ENCODE results near the gene ADAMTS15.
"Not testable (repeated sequence)": the region's sequence is repeated elsewhere in the genome, so short reads cannot be mapped to it uniquely, and the experiment has no call there.

The ADAMTS15 gene

DNA sequence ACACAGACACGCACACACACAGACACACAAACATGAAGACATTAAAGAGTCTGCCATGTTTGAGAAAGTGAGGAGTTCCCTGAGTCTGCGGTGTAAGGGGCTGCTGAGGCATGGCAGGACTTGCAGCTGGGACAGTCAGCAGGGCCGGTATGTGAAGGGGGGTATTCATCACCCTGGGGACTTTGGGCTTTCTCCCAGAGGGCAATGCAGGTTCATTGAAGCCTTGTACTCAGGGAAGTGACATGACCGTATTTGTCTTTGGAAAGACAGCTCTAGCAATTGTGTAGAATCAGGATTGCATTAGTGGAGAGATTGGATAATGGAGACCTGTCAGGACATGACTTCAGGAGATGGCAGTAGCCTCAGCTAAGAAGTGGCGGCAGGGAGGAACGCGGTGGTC is 10.6 kb upstream of the ADAMTS15 start:
- DNase-seq (ENCODE audit: low read depth) = no peak

DNA sequence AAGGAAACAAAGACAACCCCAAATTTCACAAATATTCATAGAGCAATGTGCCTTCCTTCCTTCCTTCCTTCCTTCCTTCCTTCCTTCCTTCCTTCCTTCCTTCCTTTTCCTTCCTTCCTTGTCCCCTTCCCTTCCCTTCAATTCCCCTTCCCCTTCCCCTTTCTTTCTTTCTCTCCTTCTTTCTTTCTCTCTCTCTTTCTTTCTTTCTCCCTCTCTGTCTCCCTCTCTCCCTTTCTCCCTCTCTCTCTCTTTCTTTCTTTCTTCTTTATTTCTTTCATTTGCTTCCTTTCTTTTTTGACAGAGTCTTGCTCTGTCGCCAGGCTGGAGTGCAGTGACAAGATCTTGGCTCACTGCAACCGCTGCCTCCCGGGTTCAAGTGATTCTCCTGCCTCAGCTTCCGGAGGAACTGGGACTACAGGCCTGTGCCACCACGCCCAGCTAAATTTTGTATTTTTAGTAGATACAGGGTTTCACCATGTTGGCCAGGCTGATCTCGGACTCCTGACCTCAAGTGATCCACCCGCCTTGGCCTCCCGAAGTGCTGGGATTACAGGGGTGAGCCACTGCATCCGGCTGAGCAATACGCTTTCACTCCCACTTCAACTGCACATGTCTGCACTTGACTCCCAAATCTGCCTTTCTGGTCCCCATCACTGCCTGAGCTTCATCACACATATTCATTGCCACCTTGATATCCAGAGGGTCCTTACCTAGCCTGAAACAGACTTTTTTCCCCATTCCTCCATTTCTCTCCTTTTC is 9.9 kb upstream of the ADAMTS15 start:
- DNase-seq (ENCODE audit: low read depth) = not testable (repeated sequence)

DNA sequence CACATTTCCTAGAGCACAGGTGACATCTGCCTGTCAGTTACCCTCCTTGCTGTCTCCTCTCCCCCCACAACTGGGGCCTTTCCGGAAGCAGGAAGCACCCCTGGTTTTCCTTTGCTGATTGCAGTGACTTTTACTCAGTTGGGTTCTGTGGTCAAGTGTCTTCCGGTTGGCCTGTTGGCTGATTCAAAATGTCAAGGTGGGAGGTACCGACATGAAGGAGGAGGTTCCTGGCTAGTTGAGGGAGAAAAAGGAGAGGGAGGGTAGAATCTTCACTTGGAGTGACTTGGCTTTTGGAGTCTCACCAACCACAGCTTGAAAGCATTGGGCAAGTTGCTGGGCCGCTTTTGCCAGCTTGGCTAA is 9.3 kb upstream of the ADAMTS15 start:
- no peak for DNase-seq (ENCODE audit: low read depth)

DNA sequence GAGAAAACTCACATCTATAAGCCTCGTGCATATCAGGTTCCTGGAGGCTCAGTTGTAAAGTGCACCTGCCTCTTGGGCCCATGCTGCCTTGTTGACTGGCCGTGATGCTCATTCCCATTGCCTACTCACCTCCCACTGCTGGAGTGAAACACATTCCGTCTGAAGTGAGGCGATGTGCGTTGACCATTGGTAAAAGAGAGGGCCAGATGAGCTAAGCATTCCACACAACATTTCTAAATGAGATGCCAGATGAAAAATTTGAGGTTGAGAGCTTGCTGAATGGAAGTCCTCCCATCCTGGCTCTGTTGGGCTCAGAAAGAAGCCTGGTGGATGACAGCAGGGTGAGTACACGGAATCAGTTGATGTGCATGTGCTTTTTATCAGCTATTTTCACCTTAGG is 8.6 kb upstream of the ADAMTS15 start:
- no peak for DNase-seq (ENCODE audit: low read depth)

DNA sequence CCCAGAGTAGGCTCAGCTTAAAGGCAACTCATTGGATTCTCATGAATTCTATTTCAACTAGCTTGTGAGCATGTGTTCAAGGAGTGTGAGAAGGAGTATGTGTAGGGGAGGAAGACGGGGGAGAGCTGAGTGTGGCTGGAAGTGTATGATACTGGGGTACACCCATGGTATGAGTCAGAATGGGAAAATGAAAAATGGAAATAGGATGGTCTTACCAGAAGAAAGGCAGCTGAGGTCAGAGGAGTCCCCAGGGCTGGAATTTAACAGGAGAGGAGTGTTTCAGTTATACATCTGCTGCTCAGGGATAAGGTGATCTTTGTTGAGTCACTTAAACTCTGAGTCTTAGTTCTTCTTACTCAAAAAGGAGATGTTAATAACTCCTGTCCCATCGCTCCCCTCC is 6.7 kb upstream of the ADAMTS15 start:
- no peak for DNase-seq (ENCODE audit: low read depth)

DNA sequence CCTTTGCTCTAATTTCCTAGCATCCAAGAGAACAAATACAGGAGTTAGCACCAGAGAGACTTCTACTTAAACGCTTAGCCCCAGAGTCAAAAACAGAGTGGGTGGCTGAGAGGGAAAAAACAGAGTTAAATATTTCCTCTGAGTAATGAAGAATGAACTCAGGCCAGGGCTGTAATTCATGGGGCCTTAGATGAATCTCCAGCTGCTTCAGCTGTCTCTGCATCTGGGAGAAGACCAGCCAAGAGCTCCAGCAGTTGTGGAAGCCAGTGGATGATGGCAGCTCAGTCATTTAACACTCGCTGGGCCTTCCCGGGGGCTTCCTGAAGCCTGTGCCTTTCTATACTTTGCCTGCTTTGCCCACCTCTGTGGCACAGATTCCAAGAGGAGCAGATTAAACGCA is 5.7 kb upstream of the ADAMTS15 start:
- no peak for DNase-seq (ENCODE audit: low read depth)

DNA sequence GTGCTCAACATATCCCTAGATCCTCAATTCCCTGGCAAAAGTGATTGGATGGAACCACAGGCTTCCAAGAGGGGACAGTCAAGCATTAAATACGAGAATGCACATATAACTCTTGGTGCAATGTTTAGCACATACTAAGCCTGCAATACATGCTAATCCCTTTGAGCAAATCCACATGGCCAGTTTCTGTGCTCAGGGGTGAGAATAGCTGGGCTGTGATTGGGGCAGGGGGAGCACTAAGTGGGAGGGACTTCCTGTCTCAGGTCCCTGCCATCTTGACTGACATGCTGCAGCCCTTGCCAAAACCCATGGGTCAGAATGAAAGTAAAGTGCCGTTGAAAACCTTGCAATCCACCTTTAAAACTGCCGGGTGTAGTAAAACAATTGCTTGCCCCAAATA is 2.7 kb upstream of the ADAMTS15 start:
- DNase-seq (ENCODE audit: low read depth) = no peak

DNA sequence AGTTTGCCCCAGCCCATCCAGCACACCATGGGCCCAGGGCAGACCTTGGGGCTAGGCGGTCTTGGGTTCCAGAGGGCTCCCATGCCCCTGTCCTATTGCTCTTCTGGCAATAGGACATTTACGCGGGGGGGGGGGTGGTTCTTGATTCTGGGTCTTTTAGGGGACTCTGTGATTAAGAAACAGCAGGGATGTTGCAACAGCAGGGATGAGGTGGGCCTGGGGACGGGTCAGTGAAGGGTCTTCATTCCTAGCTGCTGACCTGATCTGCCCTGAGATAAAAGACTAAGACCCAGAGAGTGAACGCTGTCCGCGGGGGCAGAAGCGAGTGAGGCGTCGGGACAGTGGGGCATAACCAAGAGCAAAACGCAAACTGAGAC is 418 bp upstream of the ADAMTS15 start:
- DNase-seq (ENCODE audit: low read depth) = no peak

DNA sequence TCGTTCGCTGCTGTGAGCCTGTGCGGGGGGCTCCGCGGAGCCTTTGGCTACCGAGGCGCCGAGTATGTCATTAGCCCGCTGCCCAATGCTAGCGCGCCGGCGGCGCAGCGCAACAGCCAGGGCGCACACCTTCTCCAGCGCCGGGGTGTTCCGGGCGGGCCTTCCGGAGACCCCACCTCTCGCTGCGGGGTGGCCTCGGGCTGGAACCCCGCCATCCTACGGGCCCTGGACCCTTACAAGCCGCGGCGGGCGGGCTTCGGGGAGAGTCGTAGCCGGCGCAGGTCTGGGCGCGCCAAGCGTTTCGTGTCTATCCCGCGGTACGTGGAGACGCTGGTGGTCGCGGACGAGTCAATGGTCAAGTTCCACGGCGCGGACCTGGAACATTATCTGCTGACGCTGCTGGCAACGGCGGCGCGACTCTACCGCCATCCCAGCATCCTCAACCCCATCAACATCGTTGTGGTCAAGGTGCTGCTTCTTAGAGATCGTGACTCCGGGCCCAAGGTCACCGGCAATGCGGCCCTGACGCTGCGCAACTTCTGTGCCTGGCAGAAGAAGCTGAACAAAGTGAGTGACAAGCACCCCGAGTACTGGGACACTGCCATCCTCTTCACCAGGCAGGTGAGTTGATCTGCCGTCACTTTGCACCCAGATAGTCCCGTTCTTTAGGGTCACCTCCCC is 1.0 kb downstream of the ADAMTS15 start:
- DNase-seq (ENCODE audit: low read depth) = no peak

DNA sequence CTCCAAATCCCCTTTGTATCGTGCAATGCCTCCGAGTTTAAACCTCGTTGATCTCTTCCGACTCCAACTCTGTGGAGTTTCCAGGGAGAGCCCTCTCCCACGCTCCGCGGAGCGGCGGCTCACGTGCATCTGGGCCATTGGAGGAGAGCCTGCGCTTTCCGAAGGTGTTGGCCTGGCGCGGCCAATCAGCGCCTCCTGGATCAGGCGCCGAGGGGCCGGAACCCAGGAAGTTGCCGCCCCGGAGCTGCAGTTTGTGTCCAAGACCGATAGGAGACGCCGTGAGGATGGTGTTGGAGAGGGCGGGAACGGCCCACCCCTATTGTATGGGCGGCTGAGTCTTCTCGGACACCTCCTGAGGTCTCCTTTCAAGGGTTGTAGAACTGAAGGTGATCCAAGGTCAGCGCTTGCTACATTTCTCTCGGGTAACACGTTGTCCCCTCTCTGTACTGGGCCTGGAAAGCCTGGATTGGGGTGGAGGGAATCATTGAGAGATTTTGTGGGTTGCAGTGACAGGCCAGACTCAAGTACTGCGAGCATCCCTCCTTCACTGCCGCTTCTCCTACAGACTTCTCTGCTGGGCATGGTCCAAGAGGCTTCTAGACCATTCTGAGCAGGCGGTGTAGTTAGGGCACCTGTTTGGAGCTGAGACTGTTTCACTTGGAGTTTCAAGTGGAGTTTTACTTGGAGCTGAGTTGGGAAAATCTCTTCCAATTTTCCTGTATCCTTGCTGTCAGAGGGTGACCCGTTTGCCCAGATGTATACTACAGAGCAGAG is 1.7 kb downstream of the ADAMTS15 start:
- DNase-seq (ENCODE audit: low read depth) = no peak

DNA sequence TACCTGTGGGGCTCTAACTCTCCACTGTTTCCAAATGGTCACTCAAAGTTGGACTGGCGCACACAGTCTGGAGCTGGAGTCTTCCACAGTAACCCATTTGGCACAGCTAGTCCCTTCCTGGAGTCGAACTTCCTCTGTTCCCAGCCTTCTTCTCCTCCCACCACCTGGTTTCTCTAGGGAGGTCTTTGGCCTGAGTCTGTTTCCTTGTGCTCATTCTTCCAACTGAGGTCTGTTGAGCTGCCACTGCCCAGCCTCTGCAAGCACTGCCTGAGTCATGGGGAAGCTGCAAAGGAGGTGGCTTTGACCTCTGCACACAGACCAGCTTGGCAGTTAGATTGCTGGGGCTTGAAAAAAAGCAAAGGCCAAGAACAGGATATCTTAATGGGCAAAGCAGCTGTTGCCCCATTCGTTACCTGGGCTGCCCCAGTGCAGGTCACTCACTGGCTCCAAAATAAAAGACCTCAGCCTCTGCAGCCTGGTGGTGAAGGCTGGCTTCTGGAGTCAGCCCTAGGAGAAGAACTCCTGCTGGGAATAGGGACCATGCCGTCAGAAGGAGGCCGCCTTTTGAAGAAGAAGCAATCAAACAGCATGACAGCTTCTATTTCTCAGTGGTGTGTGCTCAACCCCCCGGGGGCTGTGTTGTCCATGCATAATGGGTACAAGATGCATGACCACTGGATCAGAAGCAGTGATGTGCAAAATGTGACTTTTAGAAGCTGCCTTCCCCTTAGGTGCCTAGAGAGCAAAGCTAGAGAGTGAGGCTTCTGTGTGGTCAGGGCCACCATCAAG is 3.0 kb downstream of the ADAMTS15 start:
- no peak for DNase-seq (ENCODE audit: low read depth)

DNA sequence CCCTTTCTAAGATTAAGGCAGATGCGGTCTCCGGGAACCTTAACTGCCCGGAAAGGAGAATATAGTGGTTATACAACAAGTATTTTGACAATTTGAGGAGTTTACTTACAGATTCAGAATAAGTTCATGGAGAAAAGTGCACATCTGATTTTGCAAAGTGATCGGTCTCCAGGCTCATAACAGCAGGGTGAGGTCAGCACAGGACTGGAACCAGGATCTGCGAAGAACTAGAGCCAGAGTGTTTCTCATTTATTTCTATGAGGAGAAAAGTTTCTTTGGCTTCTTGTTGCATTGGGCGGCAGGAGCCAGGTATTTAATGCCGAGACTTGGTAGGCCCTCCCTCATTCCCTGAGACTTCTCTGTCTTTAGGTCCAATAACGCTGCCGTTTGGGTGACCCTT is 3.7 kb downstream of the ADAMTS15 start:
- DNase-seq (ENCODE audit: low read depth) = no peak

DNA sequence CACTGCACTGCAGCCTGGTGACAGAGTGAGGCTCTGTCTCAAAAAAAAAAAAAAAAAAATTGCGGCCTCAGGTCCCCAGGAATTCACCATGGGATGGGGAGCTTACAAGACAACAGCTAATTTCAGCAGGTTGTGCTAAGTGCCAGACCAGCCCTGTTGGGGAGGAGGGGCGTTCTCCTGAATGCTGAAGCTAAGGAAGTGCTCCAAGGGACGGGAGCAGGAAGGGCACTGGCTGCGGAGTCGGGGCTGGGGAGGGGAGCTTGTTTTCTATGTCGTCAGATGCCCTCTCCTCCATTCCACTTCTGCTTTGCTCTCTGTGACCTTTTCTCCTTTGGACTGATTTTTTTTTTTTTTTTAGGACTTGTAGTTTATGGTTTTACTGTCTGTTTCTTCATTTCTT is 4.5 kb downstream of the ADAMTS15 start:
- DNase-seq (ENCODE audit: low read depth) = no peak

DNA sequence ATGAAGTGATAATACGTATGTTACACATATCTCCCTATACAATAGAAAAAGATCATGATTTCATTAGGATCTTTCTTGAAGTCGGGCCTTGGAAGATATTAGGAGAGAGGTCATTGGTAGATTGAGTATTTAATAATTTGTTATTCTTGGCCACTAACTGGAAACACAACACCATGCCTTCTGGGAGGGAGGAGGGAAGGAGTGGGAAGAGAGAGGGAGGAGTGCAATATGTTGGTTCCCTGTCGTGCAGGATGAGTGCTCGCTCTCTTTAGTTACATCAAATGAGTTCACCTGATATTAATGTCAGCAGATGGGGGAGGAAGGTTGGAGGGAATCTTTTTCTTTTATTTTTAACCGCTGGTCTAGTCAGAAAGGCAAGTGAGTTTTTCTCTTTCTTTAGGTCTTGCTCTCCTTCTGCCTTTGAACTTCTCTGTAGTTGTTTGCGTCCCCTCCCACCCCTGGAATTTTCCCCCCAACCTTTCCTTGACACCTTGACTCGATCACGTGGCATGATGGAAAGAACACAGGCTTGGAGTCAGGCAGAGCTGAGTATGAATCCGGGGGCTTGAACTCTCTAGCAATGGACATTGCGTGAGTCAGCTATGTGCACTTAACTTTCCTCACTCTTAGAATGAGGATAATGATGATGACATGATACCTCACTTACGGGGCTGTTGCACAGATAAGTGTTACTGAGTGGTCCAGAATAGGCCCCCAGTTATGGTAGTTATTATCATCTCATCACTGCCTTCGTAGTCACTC is 6.2 kb downstream of the ADAMTS15 start:
- DNase-seq (ENCODE audit: low read depth) = no peak

DNA sequence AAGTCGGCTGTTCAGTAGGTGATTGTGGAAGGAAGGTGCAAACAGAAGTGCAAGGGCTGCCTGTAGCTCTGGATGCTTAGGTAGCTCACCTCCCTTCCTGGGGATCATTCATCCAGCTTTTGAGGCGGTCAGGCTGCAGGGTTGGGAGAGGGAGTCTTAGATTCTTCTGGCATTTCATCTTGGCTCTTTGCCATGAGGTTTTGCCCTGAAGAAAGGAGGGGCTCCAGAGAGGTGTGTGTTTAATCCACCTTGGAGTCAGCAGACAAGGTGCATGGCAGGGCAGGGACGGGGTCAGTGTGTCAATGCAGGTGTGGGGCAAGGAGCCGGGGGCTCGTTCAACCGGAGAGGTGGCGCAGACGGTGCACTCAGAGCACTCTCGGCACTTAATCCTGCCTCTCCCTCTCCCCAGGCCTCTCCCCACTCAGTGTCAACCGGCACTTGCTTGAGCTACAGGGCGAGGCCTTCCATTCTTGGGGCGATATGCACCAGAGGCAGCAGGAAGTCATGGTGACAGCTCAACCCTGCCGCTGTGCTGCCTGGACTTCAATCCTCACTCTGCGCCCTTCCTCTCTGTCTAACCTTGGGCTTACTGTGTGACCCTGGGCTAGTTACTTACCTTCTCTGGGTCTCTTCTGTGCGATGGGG is 7.2 kb downstream of the ADAMTS15 start:
- no peak for DNase-seq (ENCODE audit: low read depth)

DNA sequence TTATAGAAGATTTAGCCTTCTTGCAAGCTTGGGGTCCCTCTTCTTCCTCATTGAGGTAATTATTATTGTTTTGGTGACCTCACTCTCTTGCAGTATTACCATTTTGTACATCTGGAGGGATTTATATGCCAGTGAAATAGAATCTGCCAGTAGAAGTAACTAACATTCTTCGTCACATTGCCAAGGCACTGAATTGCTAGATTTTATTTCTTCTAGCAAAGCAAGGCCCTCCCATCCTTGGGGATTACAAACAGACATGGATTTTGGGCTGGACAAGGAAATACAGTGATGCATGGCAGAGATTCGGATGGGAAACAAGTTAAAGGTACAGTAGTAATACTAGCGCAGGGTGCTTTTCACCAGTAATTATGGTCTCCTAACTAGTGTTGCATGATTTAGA is 7.8 kb downstream of the ADAMTS15 start:
- no peak for DNase-seq (ENCODE audit: low read depth)

DNA sequence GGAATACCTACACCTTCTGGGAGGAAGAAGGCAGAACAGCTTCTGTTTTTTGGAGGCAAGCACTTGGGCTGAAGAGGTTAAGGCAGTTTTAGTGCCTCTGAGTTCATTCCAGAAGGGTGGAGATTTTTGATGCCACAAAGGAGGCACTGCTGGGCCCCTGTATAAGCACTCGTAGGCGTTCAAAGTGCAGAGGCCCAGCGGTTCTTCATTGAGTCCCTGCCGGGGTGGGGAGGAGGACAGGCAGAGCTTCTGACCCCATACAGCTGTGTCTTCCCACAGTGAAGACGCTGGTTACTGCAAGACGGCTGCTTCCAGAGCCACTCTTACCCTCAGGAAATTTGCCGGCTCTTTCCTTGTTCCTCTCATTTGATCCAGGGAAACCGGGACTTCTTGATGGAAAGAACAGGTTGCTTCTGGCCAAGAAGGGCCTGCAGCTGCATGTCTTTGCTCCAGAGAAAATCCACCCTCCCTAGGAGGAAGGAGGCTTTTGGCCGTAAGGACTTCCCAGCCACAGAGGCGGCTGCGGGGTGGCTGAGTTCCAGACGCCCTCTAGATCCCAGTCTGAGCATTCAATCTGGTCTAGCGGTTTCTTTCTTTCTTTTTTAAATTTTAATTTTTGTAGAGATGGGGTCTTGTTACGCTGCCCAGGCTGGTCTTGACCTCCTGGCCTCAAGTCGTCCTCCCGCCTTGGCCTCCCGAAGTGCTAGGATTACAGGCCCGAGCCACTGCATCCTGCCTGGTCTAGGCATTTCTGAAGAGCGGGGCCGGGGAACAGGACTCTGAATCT is 9.4 kb downstream of the ADAMTS15 start:
- no peak for DNase-seq (ENCODE audit: low read depth)

DNA sequence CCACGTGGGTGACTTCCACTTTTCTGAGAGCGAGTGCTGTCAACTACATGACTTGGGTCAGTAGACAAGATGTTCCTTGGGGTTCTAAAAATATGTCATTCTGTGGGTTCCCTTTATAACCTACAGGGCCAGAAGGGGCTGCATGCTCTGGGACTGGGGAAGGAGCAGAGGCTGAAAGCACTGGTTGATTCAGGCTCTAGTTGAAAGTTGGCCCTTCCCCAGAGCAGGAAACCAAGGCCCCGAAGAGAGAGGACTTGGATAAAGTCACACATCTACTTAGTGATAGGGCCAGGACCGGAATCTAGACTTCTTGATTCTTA is 9.9 kb downstream of the ADAMTS15 start:
- no peak for DNase-seq (ENCODE audit: low read depth)

DNA sequence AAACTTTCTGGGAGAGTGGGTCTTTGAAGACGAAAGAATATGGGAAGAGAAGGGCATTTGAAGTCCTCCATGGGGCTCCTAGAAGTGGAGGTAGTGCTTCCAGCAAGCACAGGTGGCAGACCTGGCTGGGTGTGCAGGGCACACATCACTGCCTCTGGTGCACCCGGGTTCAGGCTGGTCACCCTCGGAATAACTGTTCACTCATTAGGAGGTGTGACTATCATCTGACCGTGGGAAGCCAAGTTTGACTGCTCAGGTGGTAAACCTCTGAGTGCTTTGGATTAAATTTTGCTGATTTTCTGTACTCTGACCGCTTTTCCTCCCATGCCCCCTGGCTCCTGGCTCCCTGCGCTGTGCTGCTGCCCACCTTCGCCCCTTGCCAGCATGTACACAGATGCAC is 11.1 kb downstream of the ADAMTS15 start:
- DNase-seq (ENCODE audit: low read depth) = no peak

DNA sequence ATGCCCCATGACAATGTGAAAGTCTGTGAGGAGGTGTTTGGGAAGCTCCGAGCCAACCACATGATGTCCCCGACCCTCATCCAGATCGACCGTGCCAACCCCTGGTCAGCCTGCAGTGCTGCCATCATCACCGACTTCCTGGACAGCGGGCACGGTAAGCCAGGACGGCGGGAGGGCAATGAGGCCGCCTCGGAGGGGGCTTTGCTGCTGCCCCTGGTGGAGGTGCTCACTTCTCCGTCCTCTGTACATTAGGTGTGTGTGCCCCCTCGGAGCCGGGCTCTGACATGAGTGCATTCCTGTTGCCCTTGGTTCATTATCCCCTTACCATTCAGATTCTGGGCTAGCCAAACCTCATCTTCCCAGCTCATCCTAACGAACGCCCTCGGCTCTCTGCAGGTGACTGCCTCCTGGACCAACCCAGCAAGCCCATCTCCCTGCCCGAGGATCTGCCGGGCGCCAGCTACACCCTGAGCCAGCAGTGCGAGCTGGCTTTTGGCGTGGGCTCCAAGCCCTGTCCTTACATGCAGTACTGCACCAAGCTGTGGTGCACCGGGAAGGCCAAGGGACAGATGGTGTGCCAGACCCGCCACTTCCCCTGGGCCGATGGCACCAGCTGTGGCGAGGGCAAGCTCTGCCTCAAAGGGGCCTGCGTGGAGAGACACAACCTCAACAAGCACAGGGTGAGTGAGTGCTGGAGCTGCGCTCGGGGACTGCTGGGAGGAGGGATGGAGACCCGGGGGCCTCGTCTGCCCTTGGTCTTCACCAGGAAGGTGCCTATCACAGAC is 13.8 kb downstream of the ADAMTS15 start:
- DNase-seq (ENCODE audit: low read depth) = no peak
